ENCODE data around the gene CALHM4.

- no peak for TF ChIP-seq CTCF (conservative IDR thresholded peaks at IDR 0.05; ENCODE audit: low read depth, low read length)
- TF ChIP-seq EZH2 (IDR thresholded peaks at IDR 0.05; ENCODE audit: borderline replicate concordance, low read depth, low read length, poor library complexity, severe bottlenecking), result no peak
Measured at GRCh38 chr6:116586738-116587137, 33.2 kb downstream of the CALHM4 start.
